NCI-H2227 treated with DMSO at 0.1 percent for 48 hours (cell line): ENCODE measurements around the gene KPNA3.
"Not testable (repeated sequence)": the region's sequence is repeated elsewhere in the genome, so short reads cannot be mapped to it uniquely, and the experiment has no call there.

Experiments used
- DNase-seq: peaks from one replicate; lab custom pipeline; 2025; lab: John Stamatoyannopoulos, UW

Gene KPNA3

DNA sequence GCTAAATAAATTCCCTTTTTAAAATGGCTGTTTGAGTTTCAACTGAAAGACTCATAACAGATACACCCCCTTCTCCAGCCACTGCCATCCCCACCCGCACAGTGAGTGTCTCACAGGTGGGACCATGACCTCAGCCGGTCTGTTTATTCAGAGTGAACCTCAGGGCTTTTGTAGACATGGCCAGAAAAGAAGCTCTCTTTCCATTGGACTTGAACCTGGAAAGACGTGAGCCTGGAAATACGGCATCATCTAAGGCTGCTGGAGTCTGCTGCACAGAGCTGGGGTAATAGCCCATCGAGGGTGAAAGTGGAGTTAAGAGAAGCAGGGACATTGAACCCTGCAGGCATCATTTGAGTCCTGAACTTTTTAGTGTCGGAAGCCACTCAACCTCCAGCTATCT lies 15.2 kb upstream of the KPNA3 start:
- no peak for DNase-seq

DNA sequence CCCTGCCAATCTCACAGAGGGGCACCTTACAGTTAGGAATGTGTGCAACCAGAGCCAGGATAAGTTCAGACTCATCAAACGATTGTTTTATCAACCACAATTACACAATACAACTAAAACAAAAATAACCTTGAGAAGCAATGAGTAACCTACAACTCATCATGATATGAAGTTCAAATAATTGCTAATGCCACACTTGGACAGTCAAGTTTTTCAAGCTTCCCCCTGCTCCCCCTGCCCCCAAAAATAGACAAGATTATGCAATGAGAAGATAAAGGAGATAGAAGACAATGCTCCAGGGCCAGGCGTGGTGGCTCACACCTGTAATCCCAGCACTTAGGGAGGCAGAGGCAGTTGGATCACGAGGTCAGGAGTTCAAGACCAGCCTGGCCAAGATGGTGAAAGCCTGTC lies 13.6 kb upstream of the KPNA3 start:
- no peak for DNase-seq

GRCh38 chr13:49803047-49803446 lies 10.6 kb upstream of the KPNA3 start:
- not testable (repeated sequence) for DNase-seq

DNA sequence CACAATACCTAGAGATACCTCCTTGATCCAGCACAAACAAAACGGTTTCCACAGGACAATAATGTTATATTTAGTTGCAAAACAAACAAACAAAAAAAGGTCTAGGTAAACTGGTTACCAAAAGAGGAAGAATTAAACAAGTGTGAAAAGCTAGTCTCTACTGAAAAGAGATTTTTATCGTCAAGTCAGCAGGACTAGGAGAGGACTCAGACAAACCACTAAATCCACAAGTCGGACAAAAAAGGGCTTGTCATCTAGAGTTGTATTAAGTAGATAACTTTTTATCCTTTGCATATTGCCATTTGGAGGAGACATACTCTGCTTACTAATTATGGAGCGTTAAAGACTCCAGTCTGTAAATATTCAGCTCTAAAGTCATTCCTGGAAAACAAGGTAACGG lies 9.9 kb upstream of the KPNA3 start:
- DNase-seq: no peak

DNA sequence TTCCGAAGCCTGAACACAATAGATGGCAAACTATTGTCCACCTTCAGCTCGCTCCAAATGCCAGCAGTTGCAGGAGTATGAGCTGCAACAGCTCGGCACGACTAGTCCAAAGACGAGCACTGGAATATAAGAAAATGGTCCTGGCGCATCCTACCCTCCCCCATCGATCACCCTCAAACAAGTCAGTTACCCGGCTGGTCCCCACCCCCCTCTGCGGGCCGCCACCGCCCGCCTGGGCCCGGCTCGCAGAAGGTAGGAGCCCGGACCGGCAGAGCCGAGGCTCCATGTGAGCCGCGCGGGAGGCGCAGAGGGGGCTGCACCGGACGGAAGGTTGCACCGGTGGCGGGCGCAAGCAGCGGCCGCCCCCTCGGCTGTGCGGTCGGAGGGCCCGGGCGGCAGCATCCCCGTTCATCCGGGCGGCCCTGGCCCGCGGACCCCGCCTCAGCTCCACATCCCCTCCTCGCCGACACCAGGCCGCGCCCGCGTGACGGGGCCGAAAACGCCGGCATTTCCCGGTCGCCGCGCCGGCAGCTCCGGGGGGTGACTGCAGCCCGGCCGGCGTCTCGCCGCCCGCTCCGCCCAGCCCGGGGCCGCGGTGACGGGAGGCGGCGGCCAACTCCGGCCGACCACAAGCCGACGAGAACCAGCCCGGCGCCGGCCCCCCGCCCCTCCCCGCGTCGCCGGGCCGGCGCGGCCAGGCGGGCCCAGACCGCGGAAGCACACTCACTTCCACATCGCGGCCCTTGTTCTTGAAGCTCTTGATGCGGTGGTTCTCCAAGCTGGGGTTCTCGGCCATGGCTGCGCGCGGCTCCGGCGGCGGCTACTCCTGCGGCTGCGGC lies 552 bp downstream of the KPNA3 start:
- no peak for DNase-seq

GRCh38 chr13:49791315-49791710 lies 1.2 kb downstream of the KPNA3 start:
- DNase-seq: no peak

DNA sequence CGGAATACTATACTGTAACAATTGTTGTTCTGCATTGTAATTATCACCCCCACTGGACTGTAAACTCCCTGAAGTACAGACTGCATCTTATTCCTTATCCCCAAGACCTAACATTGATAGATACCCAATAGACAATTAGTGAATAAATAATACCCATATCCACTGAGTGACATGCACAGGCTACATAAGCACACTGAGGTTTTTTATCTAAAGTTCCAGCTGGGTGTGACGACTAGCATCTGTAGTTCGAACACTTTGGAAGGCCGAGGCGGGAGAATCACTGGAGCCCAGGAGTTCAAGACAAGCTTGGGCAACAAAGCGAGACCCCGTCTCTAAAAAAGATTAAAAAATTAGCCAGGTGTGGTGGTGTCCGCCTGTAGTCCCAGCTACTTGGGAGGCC lies 2.5 kb downstream of the KPNA3 start:
- DNase-seq: no peak

DNA sequence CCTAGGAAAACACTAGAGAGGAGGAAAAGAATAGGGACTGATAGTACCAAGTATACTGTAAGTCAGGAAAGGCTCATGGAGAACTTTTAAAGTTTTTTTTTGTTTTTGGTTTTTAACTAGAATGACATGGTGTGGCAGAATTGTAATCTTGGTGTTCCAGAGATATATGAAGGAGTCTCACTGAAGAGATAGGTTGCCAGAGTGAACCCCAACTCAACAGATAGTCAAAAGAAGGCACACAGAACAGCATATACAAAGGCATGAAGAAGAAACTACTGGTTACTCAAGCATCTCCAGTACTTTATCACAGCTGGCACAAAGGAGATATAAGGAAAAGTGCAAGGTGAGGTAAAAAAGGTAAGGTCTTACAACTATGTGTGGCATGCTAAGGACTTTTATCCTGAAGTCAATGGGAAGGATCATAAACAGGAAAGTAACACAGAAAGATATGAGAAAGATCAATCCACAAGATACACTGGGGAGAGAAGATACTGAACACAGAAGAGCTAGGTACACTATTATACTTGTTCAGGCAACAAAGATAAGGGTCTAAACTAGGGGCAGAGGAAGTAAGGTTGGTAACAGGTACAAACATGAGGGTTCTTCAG lies 6.0 kb downstream of the KPNA3 start:
- DNase-seq: no peak

DNA sequence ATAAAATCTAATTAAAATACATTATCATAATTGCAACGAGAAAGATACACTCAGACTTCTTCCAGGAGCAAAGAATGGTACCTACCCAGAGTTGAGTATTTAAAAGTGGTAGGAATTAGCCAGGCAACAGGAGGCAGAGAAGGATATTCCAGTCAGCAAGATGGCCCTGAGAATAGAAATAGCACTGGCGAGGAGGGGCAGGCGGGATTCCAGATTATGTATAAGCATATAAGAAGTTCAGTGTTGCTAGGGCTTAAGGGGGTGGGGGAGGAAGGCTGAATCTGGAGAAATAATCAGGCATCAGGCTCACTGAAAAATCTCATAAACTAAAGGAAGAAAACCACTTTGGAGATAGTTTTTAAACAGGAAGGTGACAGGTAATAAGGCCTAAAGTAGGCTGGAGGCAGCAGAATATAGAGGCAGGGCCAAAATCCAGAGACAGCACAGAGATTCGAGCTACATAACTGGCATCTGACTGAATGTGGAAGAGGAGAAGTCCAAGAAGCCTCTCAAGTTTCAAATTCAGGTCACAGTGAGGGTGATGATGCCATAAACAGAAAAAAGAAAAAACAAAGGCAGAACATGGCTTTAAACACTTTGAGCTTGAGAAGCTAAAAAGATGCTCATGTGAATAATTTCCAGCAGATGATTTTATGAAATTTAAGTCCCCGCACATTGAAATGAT lies 7.5 kb downstream of the KPNA3 start:
- DNase-seq: no peak

GRCh38 chr13:49783865-49784264 lies 8.6 kb downstream of the KPNA3 start:
- DNase-seq: no peak

DNA sequence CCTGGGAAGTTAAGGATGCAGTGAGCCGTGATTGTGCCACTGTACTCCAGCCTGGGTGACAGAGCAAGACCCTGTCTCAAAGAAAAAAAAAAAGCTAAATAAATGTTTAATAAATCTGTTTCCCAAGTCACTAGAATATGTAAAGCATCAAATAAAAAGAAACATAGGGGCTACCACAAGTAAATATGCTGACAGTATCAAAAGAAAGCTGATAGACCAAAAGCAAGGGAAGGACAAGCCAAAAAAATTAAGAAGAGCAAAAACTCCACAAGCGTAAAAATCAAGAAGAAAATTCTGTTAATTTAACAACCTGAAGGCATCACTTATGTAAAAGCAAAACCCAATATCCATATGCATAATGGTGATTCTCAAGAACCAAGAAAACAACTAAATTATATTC lies 9.7 kb downstream of the KPNA3 start:
- no peak for DNase-seq

GRCh38 chr13:49781806-49782205 lies 10.7 kb downstream of the KPNA3 start:
- no peak for DNase-seq

DNA sequence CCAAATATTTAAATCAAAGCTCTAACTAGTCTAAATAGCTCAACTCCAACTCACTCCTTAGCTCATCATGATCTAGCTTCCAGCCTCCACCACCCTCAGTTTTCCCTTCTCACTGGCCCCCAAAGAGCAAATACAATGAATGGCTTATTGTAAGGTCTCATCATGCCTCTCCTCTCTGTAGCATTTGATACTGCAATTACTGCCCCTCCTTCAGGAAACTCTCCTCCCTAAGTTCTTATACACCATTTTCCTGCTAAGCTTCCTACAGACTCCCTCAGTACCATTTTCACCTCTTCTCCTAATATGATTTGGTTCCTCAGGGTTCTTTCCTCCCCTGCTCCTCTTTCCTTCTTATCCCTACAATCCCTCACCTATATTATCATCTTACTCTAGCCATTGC lies 12.8 kb downstream of the KPNA3 start:
- DNase-seq: no peak

- DNase-seq: no peak
Measured at GRCh38 chr13:49777746-49778614, 14.5 kb downstream of the KPNA3 start.

DNA sequence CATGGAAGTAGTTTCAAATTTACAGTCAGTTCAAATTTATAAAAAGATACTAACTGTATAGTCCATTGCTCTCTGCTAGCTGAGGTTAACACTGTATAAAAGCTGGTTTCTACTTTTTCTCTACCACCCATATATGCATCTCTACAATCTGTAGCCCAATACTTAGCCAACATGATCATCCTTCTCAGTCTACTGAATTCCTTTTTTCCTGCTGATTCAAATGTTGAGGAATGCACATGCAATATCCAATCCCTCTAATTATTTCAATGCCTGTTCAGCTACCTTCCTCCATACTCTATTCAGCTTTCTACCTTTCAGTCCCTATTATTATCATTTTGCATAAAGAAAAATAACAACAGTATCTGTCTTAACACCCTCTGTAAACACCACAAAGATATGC lies 15.6 kb downstream of the KPNA3 start:
- no peak for DNase-seq

GRCh38 chr13:49774376-49775005 lies 18.0 kb downstream of the KPNA3 start:
- DNase-seq: no peak

- DNase-seq: no peak
Measured at GRCh38 chr13:49772828-49773227, 19.7 kb downstream of the KPNA3 start.

DNA sequence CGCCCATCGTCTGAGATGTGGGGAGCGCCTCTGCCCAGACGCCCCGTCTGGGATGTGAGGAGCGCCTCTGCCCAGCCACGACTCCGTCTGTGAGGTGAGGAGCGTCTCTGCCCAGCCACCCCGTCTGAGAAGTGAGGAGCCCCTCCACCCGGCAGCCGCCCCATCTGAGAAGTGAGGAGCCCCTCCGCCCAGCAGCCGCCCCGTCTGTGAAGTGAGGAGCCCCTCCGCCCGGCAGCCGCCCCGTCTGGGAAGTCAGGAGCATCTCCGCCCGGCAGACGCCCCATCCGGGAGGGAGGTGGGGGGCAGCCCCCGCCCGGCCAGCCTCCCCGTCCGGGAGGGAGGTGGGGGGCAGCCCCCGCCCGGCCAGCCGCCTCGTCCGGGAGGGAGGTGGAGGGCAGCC lies 30.7 kb downstream of the KPNA3 start:
- DNase-seq: not testable (repeated sequence)

DNA sequence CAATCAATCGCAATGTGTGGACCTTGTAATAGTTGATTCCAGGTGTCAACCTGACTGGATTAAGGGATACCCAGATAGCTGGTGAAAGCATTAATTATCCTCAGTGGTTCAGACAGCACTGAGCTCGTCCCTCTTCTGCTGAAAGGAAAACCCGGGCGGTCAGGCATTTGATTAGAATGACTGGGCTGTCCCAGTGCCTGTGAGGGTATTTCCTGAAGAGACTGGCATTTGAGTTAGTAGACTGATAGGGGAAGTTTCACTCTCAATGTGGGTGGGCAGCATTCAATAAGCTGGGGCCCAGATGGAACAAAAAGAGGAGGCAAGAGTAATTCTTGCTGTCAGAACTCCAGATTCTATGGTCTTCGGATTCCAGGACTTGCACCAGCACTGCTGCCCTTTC lies 31.9 kb downstream of the KPNA3 start:
- DNase-seq: no peak

DNA sequence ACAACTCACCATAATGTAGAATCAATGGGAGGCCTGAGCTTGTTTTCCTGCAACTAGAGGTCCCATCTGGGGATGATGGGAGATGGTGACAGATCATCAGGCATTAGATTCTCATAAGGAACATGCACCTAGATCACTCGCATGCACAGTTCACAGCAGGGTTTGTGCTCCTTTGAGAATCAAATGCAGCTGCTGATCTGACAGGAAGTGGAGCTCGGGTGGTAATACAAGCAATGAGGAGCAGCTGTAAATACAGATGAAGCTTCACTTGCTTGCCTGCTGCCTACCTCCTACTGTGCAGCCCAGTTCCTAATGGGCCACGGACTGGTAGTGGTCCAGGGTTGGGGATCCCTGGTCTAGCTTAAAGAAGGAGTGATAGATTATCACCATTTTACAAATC lies 33.0 kb downstream of the KPNA3 start:
- DNase-seq: no peak

GRCh38 chr13:49756263-49756662 lies 36.2 kb downstream of the KPNA3 start:
- DNase-seq: no peak

DNA sequence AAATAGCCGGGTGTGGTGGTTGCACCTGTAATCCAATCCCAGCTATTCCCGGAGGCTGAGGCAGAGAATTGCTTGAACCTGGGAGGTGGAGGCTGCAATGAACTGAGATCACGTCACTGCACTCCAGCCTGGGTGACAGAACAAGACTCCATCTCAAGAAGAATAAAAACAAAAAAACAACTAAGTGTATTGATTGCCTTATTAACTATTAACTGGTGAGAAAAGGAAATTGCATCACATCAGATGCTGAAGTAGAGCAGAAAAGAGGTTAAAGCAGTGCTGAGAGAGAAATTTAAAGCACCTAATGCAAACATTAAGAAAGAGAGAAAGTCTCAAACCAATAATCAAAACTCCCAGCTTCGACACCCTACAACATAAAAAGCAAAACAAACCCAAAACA lies 38.3 kb downstream of the KPNA3 start:
- DNase-seq: no peak
